ENCODE results near the gene MYBL2.

GRCh38 chr20:43715511-43715910, 48.6 kb downstream of the MYBL2 start:
- TF ChIP-seq, protein P1, sequence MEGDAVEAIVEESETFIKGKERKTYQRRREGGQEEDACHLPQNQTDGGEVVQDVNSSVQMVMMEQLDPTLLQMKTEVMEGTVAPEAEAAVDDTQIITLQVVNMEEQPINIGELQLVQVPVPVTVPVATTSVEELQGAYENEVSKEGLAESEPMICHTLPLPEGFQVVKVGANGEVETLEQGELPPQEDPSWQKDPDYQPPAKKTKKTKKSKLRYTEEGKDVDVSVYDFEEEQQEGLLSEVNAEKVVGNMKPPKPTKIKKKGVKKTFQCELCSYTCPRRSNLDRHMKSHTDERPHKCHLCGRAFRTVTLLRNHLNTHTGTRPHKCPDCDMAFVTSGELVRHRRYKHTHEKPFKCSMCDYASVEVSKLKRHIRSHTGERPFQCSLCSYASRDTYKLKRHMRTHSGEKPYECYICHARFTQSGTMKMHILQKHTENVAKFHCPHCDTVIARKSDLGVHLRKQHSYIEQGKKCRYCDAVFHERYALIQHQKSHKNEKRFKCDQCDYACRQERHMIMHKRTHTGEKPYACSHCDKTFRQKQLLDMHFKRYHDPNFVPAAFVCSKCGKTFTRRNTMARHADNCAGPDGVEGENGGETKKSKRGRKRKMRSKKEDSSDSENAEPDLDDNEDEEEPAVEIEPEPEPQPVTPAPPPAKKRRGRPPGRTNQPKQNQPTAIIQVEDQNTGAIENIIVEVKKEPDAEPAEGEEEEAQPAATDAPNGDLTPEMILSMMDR (IDR thresholded peaks at IDR 0.05 in 8 of 11, conservative IDR thresholded peaks at IDR 0.05 in 3 of 11) = no peak
- no peak for TF ChIP-seq POLR2AphosphoS5 (IDR thresholded peaks at IDR 0.05)

Measured in spleen (tissue), 7 donors.